NCI-H226 (cell line): ENCODE data around the gene LCN10.
"Not testable (repeated sequence)": the region's sequence is repeated elsewhere in the genome, so short reads cannot be mapped to it uniquely, and the experiment has no call there.

Source experiments
- DNase-seq: peaks from one replicate; pipeline ENCODE4 v3.0.0-alpha.2; 2015

Gene LCN10

DNA sequence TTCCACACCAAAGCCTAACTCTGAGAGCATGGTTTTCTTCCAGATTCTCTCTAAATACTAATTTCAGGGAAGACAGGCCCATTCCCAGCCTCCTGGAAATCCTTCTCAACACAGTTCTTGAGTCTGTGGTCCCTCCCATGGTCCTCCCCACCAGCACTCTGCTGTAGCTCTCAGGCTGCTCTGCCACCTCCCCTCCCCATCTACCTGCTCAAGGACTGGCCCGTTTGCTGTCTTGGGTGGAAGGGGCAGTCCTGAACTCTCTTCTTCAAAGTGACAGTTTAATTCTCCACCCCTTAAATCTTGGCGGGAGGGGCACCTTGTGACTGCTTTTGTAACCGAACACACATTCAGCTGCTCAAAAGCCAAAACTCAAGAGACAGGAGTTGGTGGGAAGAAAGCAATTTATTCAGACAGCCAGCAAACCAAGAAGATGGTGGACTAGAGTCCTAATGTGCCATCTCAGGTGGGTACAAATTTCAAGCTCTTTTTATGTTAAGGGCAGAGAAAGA lies 29.2 kb upstream of the LCN10 start:
- no peak for DNase-seq

DNA sequence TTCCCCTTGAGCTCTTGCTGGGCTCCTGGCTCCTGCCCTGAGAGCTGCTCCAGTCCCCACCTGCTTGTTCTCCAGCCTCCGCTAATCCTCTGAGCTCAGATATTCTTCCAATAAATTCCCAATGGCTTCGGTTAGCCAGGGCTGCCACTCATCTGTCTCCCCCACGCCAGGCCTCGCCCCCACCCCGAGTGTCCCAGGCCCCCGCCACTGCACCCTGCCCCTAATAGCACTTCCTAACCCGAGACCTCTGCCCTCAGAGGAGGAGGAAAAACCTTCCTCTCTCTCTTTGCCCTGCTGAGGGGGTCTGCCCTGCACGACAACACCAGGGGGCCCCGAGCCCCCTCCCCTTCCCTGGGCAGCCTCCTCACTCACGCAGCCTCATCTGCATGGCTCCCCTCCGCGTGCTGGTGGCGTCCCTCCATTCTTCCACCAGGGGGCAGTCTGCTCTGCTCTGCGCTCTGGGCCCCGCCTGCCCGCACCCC lies 27.0 kb upstream of the LCN10 start:
- no peak for DNase-seq

DNA sequence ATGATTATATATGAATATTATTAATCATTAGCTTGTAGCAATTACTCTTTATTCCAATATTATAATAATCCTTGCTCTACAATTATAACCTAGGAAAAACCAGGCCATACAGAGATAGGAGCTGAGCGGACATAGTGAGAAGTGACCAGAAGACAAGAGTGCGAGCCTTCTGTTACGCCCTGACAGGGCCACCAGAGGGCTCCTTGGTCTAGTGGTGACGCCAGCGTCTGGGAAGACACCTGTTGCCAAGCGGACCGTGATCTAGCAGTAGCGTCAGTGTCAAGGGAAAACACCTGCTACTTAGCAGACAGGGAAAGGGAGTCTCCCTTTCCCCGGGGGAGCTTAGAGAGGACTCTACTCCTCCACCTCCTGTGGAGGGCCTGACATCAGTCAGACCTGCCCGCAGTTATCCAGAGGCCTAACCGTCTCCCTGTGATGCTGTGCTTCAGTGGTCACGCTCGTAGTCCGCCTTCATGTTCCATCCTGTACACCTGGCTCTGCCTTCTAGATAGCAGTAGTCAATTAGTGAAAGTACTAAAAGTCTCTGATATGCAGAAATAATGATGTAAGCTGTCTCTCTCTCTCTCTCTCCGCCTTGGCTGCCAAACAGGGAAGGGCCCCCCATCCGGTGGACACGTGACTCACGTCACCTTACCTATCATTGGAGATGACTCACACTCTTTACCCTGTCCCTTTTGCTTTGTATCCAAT lies 23.8 kb upstream of the LCN10 start:
- not testable (repeated sequence) for DNase-seq

GRCh38 chr9:136765745-136766409 lies 23.1 kb upstream of the LCN10 start:
- not testable (repeated sequence) for DNase-seq

- DNase-seq: no peak
Measured at GRCh38 chr9:136765041-136765440, 22.3 kb upstream of the LCN10 start.

DNA sequence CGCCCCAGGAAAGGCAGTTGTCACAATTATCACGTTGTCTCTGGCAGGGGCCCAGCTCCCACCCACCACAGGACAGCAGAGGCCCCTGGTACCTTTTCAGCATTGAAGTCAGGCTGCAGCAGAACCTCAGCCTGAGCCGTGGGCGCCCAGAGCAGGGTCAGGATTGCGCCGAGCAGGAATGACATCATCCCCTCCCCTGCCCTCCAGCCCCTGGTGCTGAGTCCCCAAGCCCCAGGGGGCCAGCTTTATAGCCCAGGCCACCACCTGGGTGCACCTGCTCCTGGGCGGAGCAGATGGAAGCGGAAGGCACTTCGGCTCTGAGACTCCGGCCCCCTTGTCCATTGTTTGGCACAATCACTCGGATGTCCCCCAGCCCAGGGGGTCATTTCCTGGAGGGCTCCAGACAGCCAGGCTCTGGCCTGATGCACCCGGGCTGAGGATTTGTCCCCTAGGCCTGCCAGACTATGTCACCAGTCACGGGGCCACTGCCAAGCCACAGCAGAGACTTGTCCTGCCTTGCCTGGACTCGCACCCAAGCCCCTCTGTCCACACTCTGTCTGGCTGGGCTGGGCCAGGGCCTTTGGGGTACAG lies 21.7 kb upstream of the LCN10 start, which contains the start of gene LCN15:
Gene LCN15, minus strand, starts transcription at position 218 of the 591 bp plus-strand sequence. Its CDS starts 30 bp downstream, at position 188.
- no peak for DNase-seq

- DNase-seq: no peak
Measured at GRCh38 chr9:136763649-136764035, 20.9 kb upstream of the LCN10 start.

DNA sequence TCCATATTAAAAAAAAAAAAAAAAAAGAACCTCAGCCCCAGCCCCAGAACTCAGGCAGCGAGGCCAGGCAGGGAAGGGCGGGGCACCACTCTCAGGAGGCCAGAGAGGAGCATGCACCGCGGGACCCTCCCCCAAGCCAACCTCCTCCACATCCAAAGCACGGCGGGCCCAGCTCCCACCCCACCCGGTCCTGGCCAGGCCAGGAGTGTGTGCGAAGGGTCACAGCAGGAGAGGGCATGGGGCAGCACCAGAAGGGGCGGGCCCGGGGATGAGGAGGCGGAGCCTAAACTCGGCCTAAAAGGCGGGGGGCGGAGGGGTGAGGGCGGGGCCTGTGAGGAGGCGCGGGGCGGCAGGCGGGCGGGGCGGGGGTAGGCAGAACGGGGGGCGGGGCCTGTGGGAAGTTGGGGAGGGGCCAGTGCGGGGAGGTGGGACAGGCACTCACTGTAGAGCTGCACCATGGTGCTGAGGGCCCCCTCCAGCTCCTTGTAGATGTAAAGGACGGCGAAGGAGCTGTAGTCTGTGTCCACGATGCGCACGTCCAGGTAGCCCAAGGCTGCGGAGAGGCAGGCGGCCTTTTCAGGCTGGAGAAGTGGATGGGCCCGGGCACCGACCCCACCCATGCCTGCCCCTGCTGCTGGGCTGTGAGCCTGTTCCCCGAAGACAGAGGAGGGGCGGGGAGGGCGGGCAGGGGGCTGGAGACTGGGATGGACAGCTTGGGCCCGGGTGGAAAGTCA lies 20.3 kb upstream of the LCN10 start:
- DNase-seq: peak; percentile 27

DNA sequence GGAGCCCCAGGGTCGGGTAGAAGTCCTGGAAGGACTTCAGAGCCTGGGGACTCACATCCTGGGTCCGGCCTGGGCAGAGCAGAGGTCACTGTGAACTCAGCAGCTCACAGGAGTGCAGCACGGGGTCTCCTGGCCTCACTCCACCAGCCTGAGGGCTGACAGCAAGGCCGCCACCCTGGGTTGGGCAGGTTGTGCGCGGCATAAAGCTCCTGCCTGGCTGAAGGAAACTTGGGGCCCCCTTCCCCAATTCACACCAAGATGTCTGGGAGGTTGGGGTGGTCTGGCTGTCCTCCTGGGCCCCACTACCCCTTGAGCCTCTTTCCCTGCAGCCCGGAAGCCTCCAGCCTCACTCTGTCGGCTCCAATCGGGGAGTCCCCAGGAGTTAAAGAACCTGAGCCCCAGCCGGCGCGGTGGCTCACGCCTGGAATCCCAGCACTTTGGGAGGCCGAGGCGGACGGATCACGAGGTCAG lies 19.5 kb upstream of the LCN10 start:
- DNase-seq: no peak

DNA sequence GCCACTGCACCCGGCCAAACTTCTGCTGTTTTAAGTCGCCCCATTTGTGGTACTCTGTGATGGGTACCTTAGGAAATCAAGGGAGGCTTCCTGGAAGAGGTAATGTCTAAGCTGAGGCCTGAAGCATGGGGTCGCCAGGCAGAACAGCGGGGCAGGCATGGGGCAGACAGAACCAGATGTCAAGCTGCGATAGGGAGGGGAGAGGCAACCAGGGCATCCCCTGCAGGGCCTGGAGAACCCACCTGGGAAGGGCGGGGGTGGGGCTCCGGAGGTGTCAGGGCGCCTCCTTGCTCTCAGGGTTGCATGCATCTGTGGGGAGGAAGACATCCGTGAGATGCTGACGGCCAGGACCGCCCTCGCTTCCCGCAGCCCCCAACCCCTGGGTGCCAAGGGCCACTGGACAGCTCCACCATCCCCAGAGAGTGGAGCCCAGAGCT lies 18.8 kb upstream of the LCN10 start:
- DNase-seq: no peak

DNA sequence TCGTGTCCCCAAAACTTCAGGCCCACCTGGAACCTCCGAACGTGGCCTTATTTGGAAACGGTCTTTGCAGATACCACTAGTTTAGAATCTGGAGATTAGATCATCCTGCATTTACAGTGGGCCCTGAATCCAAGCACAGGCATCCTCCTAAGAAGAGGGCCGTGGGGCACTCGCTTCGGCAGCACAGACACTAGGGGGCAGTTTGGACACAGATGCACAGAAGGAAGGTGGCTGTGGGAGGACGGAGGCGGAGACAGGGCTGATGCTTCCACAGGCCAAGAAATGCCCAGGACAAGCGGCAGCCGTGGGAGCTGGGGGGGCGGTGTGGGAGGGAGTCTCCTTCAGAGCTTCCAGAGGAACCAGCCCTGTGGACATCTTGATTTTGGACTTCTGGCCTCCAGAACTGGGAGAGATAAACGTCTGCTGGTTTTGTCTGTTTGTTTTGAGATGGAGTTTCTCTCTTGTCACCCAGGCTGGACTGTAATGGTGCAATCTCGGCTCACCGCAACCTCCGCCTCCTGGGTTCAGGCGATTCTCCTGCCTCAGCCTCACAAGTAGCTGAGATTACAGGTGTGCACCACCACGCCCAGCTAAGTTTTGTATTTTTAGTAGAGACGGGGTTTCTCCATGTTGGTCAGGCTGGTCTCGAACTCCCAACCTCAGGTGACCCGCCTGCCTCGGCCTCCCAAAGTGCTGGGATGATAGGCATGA lies 18.2 kb upstream of the LCN10 start:
- DNase-seq: peak; percentile 62

GRCh38 chr9:136760424-136760823 lies 17.7 kb upstream of the LCN10 start:
- DNase-seq: no peak

DNA sequence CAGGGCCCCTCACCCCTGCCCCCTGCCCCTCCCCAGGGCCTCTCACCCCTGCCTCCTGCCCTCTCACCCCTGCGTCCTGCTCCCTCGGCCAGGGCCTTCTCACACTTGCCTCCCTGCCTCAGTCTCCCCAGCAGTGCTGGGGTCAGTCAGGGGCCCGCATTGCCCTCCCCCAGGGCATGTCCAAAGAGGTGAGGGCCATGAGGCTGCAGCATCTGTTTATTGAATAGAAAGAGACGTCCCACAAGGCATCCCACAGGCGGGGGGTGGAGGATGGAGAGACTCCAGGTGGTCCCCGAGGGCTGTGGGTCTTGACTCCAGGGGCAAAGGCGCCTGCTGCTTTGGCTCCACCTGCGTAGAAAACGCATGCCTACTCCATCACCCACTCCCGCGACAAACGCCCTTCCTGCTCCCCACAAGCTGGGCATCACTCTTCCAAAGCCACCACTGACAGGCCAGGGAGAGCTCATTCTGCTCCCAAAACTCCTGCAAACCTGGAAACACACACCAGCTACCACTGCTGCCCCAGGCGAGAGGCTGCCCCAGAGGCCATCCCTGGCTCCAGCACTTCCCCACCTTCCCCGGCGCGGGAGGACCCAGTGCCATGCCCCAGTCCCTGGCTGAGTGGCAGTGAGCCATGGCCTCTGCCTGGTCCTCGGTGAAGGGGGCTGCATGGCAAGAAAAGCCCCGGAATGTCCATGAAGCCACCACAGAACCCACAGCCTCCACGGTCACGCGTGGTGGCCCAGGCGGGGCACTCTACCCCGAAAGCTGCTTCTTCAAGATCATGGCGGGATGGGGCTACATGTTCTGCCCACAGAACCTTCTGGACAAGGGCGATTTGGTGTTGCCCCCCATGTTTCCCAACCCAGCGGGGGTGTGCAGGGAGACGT lies 16.9 kb upstream of the LCN10 start:
- no peak for DNase-seq

GRCh38 chr9:136759001-136759400 lies 16.3 kb upstream of the LCN10 start:
- DNase-seq: no peak

DNA sequence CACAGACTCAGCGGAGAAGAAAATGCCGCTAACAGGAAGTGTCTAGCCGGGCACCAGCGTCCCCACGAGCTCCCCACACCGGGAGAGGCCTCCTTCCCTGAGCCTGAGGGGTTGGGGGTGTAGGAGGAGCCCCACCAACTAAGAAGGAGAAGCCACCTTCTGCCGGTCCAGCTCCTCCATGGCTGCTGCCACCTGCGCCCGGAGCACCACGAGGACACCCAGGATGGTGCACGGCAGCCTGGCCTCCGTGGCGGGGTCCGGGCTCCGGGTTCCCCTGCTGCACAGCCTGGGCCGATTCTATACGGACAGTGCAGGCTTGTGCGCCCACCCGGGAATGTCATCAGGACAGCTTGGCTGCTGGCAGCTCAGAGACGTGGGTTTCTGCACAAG lies 15.0 kb upstream of the LCN10 start:
- no peak for DNase-seq

DNA sequence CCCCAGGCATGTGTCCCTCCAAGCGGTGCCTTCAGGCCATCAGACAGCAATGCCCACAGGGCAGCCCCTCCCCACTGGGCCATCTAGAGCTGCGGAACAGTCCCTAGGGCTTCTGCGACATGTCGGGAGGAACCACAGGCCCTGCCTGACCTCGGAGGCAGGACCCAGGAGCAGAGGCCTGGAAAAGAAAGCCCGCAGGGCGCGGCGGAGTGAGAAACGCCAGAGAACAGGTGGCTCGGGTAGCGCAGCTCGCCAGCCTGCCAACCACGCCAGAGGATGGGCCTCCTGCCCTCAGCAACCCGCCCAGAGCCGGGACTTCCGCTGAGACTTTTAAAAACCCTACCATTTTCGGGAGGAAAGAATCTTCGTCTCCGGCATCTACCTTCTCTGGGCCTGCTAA lies 14.6 kb upstream of the LCN10 start:
- DNase-seq: no peak

- no peak for DNase-seq
Measured at GRCh38 chr9:136756836-136757235, 14.1 kb upstream of the LCN10 start.

GRCh38 chr9:136756134-136756438 lies 13.3 kb upstream of the LCN10 start:
- DNase-seq: no peak

DNA sequence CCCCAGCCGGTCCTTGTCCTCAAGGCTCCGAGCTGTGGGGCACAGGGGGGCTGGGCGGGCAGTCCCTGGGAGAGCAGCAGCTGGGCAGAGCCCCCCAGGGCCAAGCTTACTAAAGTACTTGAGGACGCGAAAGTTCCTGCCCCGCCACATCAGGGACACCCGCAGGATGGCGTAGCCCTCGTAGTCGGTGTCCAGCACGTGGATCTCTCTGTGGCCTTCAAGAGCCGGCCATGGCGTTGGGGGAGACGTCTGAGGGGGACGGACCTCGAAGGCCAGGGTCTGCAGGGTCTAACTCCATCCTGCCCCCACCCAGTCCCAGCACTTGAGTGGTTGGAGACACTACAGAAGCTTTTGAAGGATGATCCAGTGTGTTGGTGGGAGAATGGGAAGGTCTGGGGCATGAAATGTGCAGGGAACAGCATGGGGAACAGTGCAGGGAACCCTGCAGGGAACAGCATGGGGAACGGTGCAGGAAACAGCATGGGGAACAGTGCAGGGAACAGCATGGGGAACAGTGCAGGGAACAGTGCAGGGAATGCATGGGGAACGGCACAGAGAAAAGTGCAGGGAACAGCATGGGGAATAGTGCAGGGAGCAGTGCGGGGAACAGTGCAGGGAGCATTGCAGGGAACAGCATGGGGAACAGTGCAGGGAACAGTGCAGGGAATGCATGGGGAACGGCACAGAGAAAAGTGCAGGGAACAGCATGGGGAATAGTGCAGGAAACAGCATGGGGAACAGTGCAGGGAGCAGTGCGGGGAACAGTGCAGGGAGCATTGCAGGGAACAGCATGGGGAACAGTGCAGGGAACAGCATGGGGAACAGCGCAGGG lies 12.8 kb upstream of the LCN10 start:
- not testable (repeated sequence) for DNase-seq

DNA sequence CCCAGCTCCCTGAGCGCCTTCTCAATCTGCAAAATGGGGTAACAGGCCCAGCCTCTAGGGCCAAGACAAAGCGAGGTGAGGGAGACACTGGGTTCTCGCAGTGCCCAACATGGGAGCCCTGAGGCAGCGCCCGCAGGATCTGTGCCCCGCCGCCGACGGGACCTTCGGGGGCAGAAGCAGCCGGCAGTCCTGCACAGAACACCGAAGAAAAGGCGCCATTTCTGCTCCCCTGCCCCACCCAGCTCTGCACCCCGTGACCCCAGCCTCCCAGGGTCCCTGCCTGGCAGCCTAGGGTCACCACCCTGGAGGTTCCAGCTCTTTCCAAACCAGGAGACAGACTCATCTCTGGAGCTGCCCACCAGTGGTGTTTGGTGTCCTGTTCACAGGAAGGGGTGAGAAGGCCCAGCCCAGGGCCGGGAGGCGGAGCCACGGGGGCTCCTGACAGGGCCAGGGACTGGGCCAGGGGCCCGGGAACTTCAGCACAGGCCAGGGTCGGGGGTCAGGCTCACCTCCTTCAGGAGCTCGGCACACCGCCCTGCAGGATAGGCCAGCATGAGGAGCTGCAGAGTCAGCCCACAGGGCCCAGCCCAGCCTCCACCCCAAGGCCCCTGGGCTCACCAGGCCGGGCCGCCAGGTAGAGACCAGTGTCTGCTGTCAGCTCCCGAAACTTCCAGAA lies 12.0 kb upstream of the LCN10 start:
- DNase-seq: no peak
